ENCODE results near the gene AFDN.

GRCh38 chr6:167843023-167843422, 16.3 kb downstream of the AFDN start:
- no peak for TF ChIP-seq GATA3 (IDR thresholded peaks at IDR 0.05; ENCODE audit: low read depth, low read length)
- TF ChIP-seq GATA2 (IDR thresholded peaks at IDR 0.05; ENCODE audit: low read depth, low read length), result no peak

All from SH-SY5Y (cell line).